GM12878 (cell line): ENCODE results near the gene USP47.

ENCODE experiments used
- CHD1 ChIP-seq: IDR thresholded peaks from 2 replicates; pipeline ENCODE4 v1.6.1; 2012; ENCODE audit warnings: low read depth, low read length, improper control_type of control experiment
- CTCF ChIP-seq, 3 experiments: IDR thresholded peaks in 2 of 3; conservative IDR thresholded peaks in 1 of 3; 2 replicates each; pipeline ENCODE4 v1.5.1; 2011; ENCODE audit warnings: low read depth in 3 of 3, low read length in 3 of 3, mild to moderate bottlenecking in 3 of 3, control low read depth in 2 of 3, moderate library complexity in 2 of 3, inconsistent platforms in 1 of 3, mixed read lengths in 1 of 3; ENCODE audit not compliant: control insufficient read depth in 2 of 3, insufficient read depth in 1 of 3; ENCODE audit errors: extremely low read depth in 1 of 3
- SP1 ChIP-seq: IDR thresholded peaks from one replicate; pipeline ENCODE4 v1.6.1; 2011; ENCODE audit warnings: low read depth, low read length
- TF ChIP-seq, protein P1 (sequence below): fragments of 450-650 bp; IDR thresholded peaks from 2 replicates; pipeline ENCODE4 v1.6.1; 2014; ENCODE audit warnings: mild to moderate bottlenecking

DNA sequence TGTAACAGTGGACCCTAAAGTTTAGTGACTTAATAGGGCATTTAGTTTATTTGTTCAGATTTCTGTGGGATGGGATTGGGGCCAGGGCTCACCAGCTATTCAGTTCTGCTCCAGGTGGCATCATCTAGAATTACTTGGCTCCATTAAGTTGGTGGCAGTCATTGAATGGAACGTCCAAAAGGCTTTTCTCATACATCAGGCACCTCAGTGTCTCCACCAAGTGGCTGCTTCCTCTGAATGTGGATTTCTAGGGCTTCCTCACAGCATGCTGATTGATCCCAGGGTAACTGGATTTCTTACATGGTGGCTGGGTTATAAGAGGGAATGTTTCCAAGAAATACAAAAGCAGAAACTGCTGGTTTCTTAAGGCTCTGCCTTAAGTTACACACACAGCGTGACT, 34.7 kb downstream of the USP47 start:
- TF ChIP-seq SP1 (no peak), CTCF (IDR thresholded peaks at IDR 0.05 in 2 of 3, conservative IDR thresholded peaks at IDR 0.05 in 1 of 3; ENCODE audit: control insufficient read depth in 2 of 3, extremely low read depth in 1 of 3, insufficient read depth in 1 of 3, low read depth in 3 of 3, low read length in 3 of 3) (peak; percentile 3 to 29 (median 23); a peak in 2 of 6 replicates), CHD1 (no peak)
- TF ChIP-seq, protein P1, sequence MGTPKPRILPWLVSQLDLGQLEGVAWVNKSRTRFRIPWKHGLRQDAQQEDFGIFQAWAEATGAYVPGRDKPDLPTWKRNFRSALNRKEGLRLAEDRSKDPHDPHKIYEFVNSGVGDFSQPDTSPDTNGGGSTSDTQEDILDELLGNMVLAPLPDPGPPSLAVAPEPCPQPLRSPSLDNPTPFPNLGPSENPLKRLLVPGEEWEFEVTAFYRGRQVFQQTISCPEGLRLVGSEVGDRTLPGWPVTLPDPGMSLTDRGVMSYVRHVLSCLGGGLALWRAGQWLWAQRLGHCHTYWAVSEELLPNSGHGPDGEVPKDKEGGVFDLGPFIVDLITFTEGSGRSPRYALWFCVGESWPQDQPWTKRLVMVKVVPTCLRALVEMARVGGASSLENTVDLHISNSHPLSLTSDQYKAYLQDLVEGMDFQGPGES: no peak
